HTERT RPE-1 (cell line): ENCODE data around the gene CD248.
"Not testable (repeated sequence)": the region's sequence is repeated elsewhere in the genome, so short reads cannot be mapped to it uniquely, and the experiment has no call there.

Source experiments
- in situ Hi-C: fragments of 300-500 bp; cut with MboI; formaldehyde crosslinking; loops from 4 replicates; pipeline ENCODE4 v1.14.3; 2020; ENCODE audit warnings: low sequenced_read_pairs

Gene CD248

GRCh38 chr11:66329165-66329673, 12.4 kb upstream of the CD248 start:
- in situ Hi-C loops: no loop called here

- in situ Hi-C loops: no loop called here
These were observed 11.7 kb upstream of the CD248 start for GRCh38 chr11:66328302-66329144.

GRCh38 chr11:66328031-66328301, 11.1 kb upstream of the CD248 start:
- in situ Hi-C loops: no loop called here

GRCh38 chr11:66327171-66328030, 10.6 kb upstream of the CD248 start:
- in situ Hi-C loops: no loop called here

GRCh38 chr11:66326261-66327111, 9.6 kb upstream of the CD248 start:
- in situ Hi-C loops: no loop called here

GRCh38 chr11:66325263-66325671, 8.4 kb upstream of the CD248 start:
- in situ Hi-C loops: no loop called here

GRCh38 chr11:66324664-66325063, 7.8 kb upstream of the CD248 start:
- in situ Hi-C loops: no loop called here

- in situ Hi-C loops: no loop called here
These were observed 6.8 kb upstream of the CD248 start for GRCh38 chr11:66323684-66324083.

GRCh38 chr11:66322732-66323427, 6.0 kb upstream of the CD248 start:
- in situ Hi-C loops: no loop called here

GRCh38 chr11:66321606-66322005, 4.8 kb upstream of the CD248 start:
- in situ Hi-C loops: no loop called here

GRCh38 chr11:66320748-66321147, 3.9 kb upstream of the CD248 start:
- in situ Hi-C loops: not testable (repeated sequence)

- in situ Hi-C loops: not testable (repeated sequence)
These were observed 3.4 kb upstream of the CD248 start for GRCh38 chr11:66320289-66320688.

GRCh38 chr11:66318600-66318970, 1.7 kb upstream of the CD248 start:
- in situ Hi-C loops: no loop called here

- in situ Hi-C loops: no loop called here
These were observed 1.1 kb upstream of the CD248 start for GRCh38 chr11:66317723-66318599.

- in situ Hi-C loops: no loop called here
These were observed 478 bp upstream of the CD248 start for GRCh38 chr11:66317322-66317722.

GRCh38 chr11:66315921-66316811, 678 bp downstream of the CD248 start:
- in situ Hi-C loops: no loop called here

GRCh38 chr11:66315498-66315885, 1.4 kb downstream of the CD248 start:
- in situ Hi-C loops: no loop called here
